GM18505 (cell line): ENCODE measurements around the gene PTPRM.

ENCODE experiments used
- ATAC-seq: cut with Tn5 transposase; IDR thresholded peaks from one replicate; pipeline ENCODE4 v1.9.1; 2021; ENCODE audit not compliant: unreplicated experiment
- POLR2A ChIP-seq: IDR thresholded peaks from 4 replicates; pipeline ENCODE4 v1.6.1; 2011; ENCODE audit warnings: borderline replicate concordance; ENCODE audit not compliant: insufficient read depth, insufficient read length; ENCODE audit errors: extremely low read depth

PTPRM gene

GRCh38 chr18:8337211-8337610 lies 770.1 kb downstream of the PTPRM start:
- no peak for TF ChIP-seq POLR2A
- no peak for ATAC-seq

GRCh38 chr18:8339210-8339609 lies 772.1 kb downstream of the PTPRM start:
- no peak for TF ChIP-seq POLR2A
- ATAC-seq: no peak

- no peak for TF ChIP-seq POLR2A
- no peak for ATAC-seq
These were observed 772.8 kb downstream of the PTPRM start for GRCh38 chr18:8339952-8340351.

GRCh38 chr18:8341481-8342230 lies 774.5 kb downstream of the PTPRM start:
- no peak for TF ChIP-seq POLR2A
- ATAC-seq: no peak

GRCh38 chr18:8348051-8348720 lies 781.1 kb downstream of the PTPRM start:
- no peak for TF ChIP-seq POLR2A
- ATAC-seq: no peak

GRCh38 chr18:8349608-8350323 lies 782.6 kb downstream of the PTPRM start:
- TF ChIP-seq POLR2A: no peak
- no peak for ATAC-seq

GRCh38 chr18:8350628-8351027 lies 783.5 kb downstream of the PTPRM start:
- ATAC-seq: no peak
- no peak for TF ChIP-seq POLR2A

GRCh38 chr18:8351161-8351560 lies 784.0 kb downstream of the PTPRM start:
- TF ChIP-seq POLR2A: no peak
- no peak for ATAC-seq

GRCh38 chr18:8354304-8354703 lies 787.2 kb downstream of the PTPRM start:
- TF ChIP-seq POLR2A: no peak
- ATAC-seq: no peak

GRCh38 chr18:8356001-8356400 lies 788.9 kb downstream of the PTPRM start:
- TF ChIP-seq POLR2A: no peak
- ATAC-seq: no peak

GRCh38 chr18:8357320-8357719 lies 790.2 kb downstream of the PTPRM start:
- no peak for ATAC-seq
- TF ChIP-seq POLR2A: no peak

- no peak for ATAC-seq
- no peak for TF ChIP-seq POLR2A
These were observed 791.1 kb downstream of the PTPRM start for GRCh38 chr18:8358033-8358765.

GRCh38 chr18:8359076-8359475 lies 792.0 kb downstream of the PTPRM start:
- no peak for TF ChIP-seq POLR2A
- ATAC-seq: no peak
